ENCODE results near the gene ZNF74.

ZNF74 gene

GRCh38 chr22:20433191-20433590 lies 39.2 kb downstream of the ZNF74 start:
- no peak for DNase-seq (ENCODE audit: low read depth)

- DNase-seq (ENCODE audit: low read depth), result no peak
Measured at GRCh38 chr22:20433686-20434241, 39.8 kb downstream of the ZNF74 start.

- DNase-seq (ENCODE audit: low read depth), result no peak
Measured at GRCh38 chr22:20434264-20434751, 40.4 kb downstream of the ZNF74 start.

- no peak for DNase-seq (ENCODE audit: low read depth)
Measured at GRCh38 chr22:20434773-20435172, 40.8 kb downstream of the ZNF74 start.

- no peak for DNase-seq (ENCODE audit: low read depth)
Measured at GRCh38 chr22:20435436-20436306, 41.7 kb downstream of the ZNF74 start.

GRCh38 chr22:20436307-20436767 lies 42.4 kb downstream of the ZNF74 start:
- DNase-seq (ENCODE audit: low read depth), result no peak

- no peak for DNase-seq (ENCODE audit: low read depth)
Measured at GRCh38 chr22:20436768-20437612, 43.0 kb downstream of the ZNF74 start.

- no peak for DNase-seq (ENCODE audit: low read depth)
Measured at GRCh38 chr22:20437613-20438426, 43.9 kb downstream of the ZNF74 start, which contains the start of gene SCARF2. SCARF2 (minus strand) TSS chr22:20437825; CDS start chr22:20437754, 71 bp downstream.

GRCh38 chr22:20438427-20438677 lies 44.4 kb downstream of the ZNF74 start:
- DNase-seq (ENCODE audit: low read depth), result no peak

GRCh38 chr22:20438678-20439492 lies 44.9 kb downstream of the ZNF74 start:
- no peak for DNase-seq (ENCODE audit: low read depth)

GRCh38 chr22:20439556-20439927 lies 45.6 kb downstream of the ZNF74 start:
- no peak for DNase-seq (ENCODE audit: low read depth)

- no peak for DNase-seq (ENCODE audit: low read depth)
Measured at GRCh38 chr22:20439928-20440575, 46.1 kb downstream of the ZNF74 start.

GRCh38 chr22:20440637-20441591 lies 47.0 kb downstream of the ZNF74 start:
- DNase-seq (ENCODE audit: low read depth), result no peak

GRCh38 chr22:20441631-20442484 lies 47.9 kb downstream of the ZNF74 start:
- DNase-seq (ENCODE audit: low read depth), result no peak

- no peak for DNase-seq (ENCODE audit: low read depth)
Measured at GRCh38 chr22:20442485-20443284, 48.7 kb downstream of the ZNF74 start.

- no peak for DNase-seq (ENCODE audit: low read depth)
Measured at GRCh38 chr22:20444325-20444724, 50.4 kb downstream of the ZNF74 start.

- DNase-seq (ENCODE audit: low read depth), result no peak
Measured at GRCh38 chr22:20446383-20446970, 52.5 kb downstream of the ZNF74 start.

All from activated gamma-delta T cell treated with anti-CD3 and anti-CD28 coated beads, Interleukin-2, amount 50 U/mL, for 16 hours (primary cell).